Fibroblast of lung (primary cell): ENCODE data around the gene LRRC18.

Source experiments
- EZH2 ChIP-seq: IDR thresholded peaks from 2 replicates; pipeline ENCODE4 v1.5.1; 2012; ENCODE audit warnings: low read length, control low read depth, mild to moderate bottlenecking; ENCODE audit errors: missing control alignments
- TF ChIP-seq, protein P1 (sequence below), 2 donors: IDR thresholded peaks in 1 of 2; conservative IDR thresholded peaks in 1 of 2; 1 replicate in 1 of 2; 2 replicates in 1 of 2; pipeline ENCODE4 v1.5.1; 2011 to 2012; ENCODE audit warnings: low read length in 2 of 2, control low read depth in 1 of 2, inconsistent platforms in 1 of 2, low read depth in 1 of 2, mild to moderate bottlenecking in 1 of 2

DNA sequence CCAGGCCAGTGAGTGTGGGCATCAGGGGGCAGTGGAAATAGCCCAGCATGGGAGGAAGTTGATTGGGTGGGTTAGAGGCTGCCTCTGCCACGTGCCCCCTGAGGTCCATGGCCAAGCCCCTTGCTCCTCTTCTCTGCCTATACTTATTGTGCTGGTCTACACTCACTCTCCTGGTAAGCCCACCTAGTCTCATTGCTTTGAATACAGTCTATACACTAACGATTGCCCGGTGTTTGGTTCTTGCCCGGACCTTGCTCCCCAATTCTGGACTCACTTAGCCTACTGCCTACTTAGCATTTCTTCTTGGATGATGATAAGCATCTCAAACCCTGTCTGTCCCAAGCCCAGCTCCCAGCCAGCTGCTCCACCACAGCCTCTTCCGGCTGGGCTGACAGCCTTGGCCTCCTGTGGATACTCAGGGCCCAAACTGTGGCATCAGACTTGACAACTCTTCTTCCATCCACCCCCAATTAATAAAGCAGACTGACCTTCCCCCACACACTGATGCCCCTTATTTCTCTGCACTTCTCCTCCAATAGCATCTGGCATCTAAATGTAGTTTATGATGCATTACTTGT, 10.1 kb downstream of the LRRC18 start:
- TF ChIP-seq, protein P1, sequence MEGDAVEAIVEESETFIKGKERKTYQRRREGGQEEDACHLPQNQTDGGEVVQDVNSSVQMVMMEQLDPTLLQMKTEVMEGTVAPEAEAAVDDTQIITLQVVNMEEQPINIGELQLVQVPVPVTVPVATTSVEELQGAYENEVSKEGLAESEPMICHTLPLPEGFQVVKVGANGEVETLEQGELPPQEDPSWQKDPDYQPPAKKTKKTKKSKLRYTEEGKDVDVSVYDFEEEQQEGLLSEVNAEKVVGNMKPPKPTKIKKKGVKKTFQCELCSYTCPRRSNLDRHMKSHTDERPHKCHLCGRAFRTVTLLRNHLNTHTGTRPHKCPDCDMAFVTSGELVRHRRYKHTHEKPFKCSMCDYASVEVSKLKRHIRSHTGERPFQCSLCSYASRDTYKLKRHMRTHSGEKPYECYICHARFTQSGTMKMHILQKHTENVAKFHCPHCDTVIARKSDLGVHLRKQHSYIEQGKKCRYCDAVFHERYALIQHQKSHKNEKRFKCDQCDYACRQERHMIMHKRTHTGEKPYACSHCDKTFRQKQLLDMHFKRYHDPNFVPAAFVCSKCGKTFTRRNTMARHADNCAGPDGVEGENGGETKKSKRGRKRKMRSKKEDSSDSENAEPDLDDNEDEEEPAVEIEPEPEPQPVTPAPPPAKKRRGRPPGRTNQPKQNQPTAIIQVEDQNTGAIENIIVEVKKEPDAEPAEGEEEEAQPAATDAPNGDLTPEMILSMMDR (conservative IDR thresholded peaks at IDR 0.05 in 1 of 2, IDR thresholded peaks at IDR 0.05 in 1 of 2; ENCODE audit: low read depth in 1 of 2, low read length in 2 of 2) = no peak
- no peak for TF ChIP-seq EZH2
